ENCODE data around the gene CAMSAP2. TPM values are rescaled to one million over a fixed set of nuclear protein-coding genes. Genes with fewer than 3 reads are reported as not detected.

The CAMSAP2 gene
- total and polyA plus RNA-seq, 9 donors, result 14.5 to 44.5 (median 33.6) TPM

GRCh38 chr1:200886594-200886993 lies 147.9 kb downstream of the CAMSAP2 start:
- Histone ChIP-seq H3K36me3 (no peaks in the 10 kb centered on the region), H3K4me3 (no peak overlapping the region), H3K4me1 (ENCODE audit: insufficient read depth) (no peaks in the 10 kb centered on the region), H3K9me3 (no peaks in the 10 kb centered on the region), H3K27ac (no peak overlapping the region), H3K27me3 (no peaks in the 10 kb centered on the region)
- intact Hi-C loops (cut with DNase I), result no loop called here
- TF ChIP-seq POLR2A (IDR thresholded peaks at IDR 0.05) (no peak), EP300 (IDR thresholded peaks at IDR 0.05) (no peak), CTCF (IDR thresholded peaks at IDR 0.05) (no peak)
- no peak for DNase-seq
- 75 to 82% (median 79%) methylated on average over 2 of the region's 2 CpGs for WGBS, 3 donors

GRCh38 chr1:200887036-200887435 lies 148.3 kb downstream of the CAMSAP2 start:
- intact Hi-C loops (cut with DNase I), result no loop called here
- Histone ChIP-seq H3K4me3 (no peak overlapping the region), H3K36me3 (no peaks in the 10 kb centered on the region), H3K9me3 (no peaks in the 10 kb centered on the region), H3K27me3 (no peaks in the 10 kb centered on the region), H3K4me1 (ENCODE audit: insufficient read depth) (no peaks in the 10 kb centered on the region), H3K27ac (no peak overlapping the region)
- no peak for DNase-seq
- WGBS, 3 donors, result 67 to 82% (median 81%) methylated on average over 11 of the region's 11 CpGs
- no peak for TF ChIP-seq CTCF (IDR thresholded peaks at IDR 0.05)
- no peak for TF ChIP-seq POLR2A (IDR thresholded peaks at IDR 0.05)
- no peak for TF ChIP-seq EP300 (IDR thresholded peaks at IDR 0.05)

GRCh38 chr1:200887772-200888348 lies 149.2 kb downstream of the CAMSAP2 start:
- TF ChIP-seq CTCF (IDR thresholded peaks at IDR 0.05) (no peak), POLR2A (IDR thresholded peaks at IDR 0.05) (no peak), EP300 (IDR thresholded peaks at IDR 0.05) (no peak)
- Histone ChIP-seq H3K36me3 (no peaks in the 10 kb centered on the region), H3K4me3 (no peak overlapping the region), H3K4me1 (ENCODE audit: insufficient read depth) (no peaks in the 10 kb centered on the region), H3K27me3 (no peaks in the 10 kb centered on the region), H3K27ac (no peak overlapping the region), H3K9me3 (no peaks in the 10 kb centered on the region)
- WGBS, 3 donors, result 74 to 81% (median 80%) methylated on average over 9 of the region's 9 CpGs
- intact Hi-C loops (cut with DNase I), result no loop called here
- DNase-seq, result no peak

GRCh38 chr1:200888349-200888838 lies 149.7 kb downstream of the CAMSAP2 start:
- no peaks in the 10 kb centered on the region for H3K4me1 ChIP-seq (ENCODE audit: insufficient read depth)
- H3K9me3 ChIP-seq, result no peaks in the 10 kb centered on the region
- DNase-seq, result no peak
- intact Hi-C loops (cut with DNase I), result no loop called here
- no peaks in the 10 kb centered on the region for H3K27me3 ChIP-seq
- H3K36me3 ChIP-seq, result no peaks in the 10 kb centered on the region
- 59 to 74% (median 66%) methylated on average over 7 of the region's 7 CpGs for WGBS, 3 donors
- H3K27ac ChIP-seq, result no peak overlapping the region
- TF ChIP-seq POLR2A (IDR thresholded peaks at IDR 0.05), result no peak
- no peak overlapping the region for H3K4me3 ChIP-seq

GRCh38 chr1:200889571-200889970 lies 150.9 kb downstream of the CAMSAP2 start:
- DNase-seq, result no peak
- intact Hi-C loops (cut with DNase I), result no loop called here
- Histone ChIP-seq H3K27me3 (no peaks in the 10 kb centered on the region), H3K27ac (no peak overlapping the region), H3K4me1 (ENCODE audit: insufficient read depth) (no peaks in the 10 kb centered on the region), H3K4me3 (no peak overlapping the region), H3K9me3 (no peaks in the 10 kb centered on the region), H3K36me3 (no peaks in the 10 kb centered on the region)
- 93 to 95% (median 95%) methylated on average over 2 of the region's 2 CpGs for WGBS, 3 donors
- TF ChIP-seq CTCF (IDR thresholded peaks at IDR 0.05), result no peak
- no peak for TF ChIP-seq POLR2A (IDR thresholded peaks at IDR 0.05)
- TF ChIP-seq EP300 (IDR thresholded peaks at IDR 0.05), result no peak
